B cell (primary cell): Measurements from ENCODE around the gene SGO1. TPM values are rescaled to one million over a fixed set of nuclear protein-coding genes. Genes with fewer than 3 reads are reported as not detected.

Experiments used
- ATAC-seq: fragments of 200-7000 bp; cut with Tn5 transposase; one replicate; pipeline ENCODE4 v1.10.0; 2021; ENCODE audit warnings: low read depth, mild to moderate bottlenecking, moderate number of reproducible peaks, moderate library complexity
- CTCF ChIA-PET: fragments of 350-600 bp; sonication (Branson Sonifier 250); formaldehyde crosslinking; loops from one replicate; lab custom pipeline; 2021; ENCODE audit warnings: antibody characterized with exemption, inconsistent platforms; lab: Charles Lee
- POLR2A ChIA-PET: fragments of 350-600 bp; sonication (Branson Sonifier 250); formaldehyde crosslinking; loops from one replicate; lab custom pipeline; 2021; ENCODE audit warnings: antibody characterized with exemption; lab: Charles Lee
- DNase-seq: peaks from one replicate; pipeline ENCODE4 v3.0.0; 2013
- H2AFZ ChIP-seq: 2 replicates; pipeline ENCODE4 v1.6.1; 2012; ENCODE audit warnings: mild to moderate bottlenecking, low read depth, low read length; ENCODE audit not compliant: insufficient read depth, poor library complexity, severe bottlenecking
- H3K27ac ChIP-seq, 2 donors: 1 replicate in 1 of 2; 2 replicates in 1 of 2; pipeline ENCODE4 v1.5.1; 2012 to 2013; ENCODE audit warnings: low read length in 2 of 2, mild to moderate bottlenecking in 2 of 2, moderate library complexity in 1 of 2
- H3K27me3 ChIP-seq, 4 experiments: fragments of 200-600 bp in 1 of 4; sonication (generic) in 1 of 4; replicated peaks in 1 of 4; 1 replicate in 2 of 4; 2 replicates in 2 of 4; pipeline versions ENCODE4 v1.6.1 to v1.7.0; 2013 to 2016; ENCODE audit warnings: low read length in 3 of 4, mild to moderate bottlenecking in 2 of 4, mixed read lengths in 1 of 4, moderate library complexity in 1 of 4; ENCODE audit not compliant: insufficient read depth in 4 of 4, control insufficient read depth in 3 of 4; ENCODE audit errors: control extremely low read depth in 1 of 4
- H3K36me3 ChIP-seq, 2 experiments: replicated peaks in 1 of 2; 1 replicate in 1 of 2; 2 replicates in 1 of 2; pipeline versions ENCODE4 v1.6.1 to v1.7.1; 2013; ENCODE audit warnings: low read length in 1 of 2; ENCODE audit not compliant: insufficient read depth in 2 of 2, control insufficient read depth in 1 of 2; ENCODE audit errors: control extremely low read depth in 1 of 2, extremely low read depth in 1 of 2
- H3K4me1 ChIP-seq, 2 donors: fragments of 200-600 bp in 1 of 2; sonication (generic) in 1 of 2; 1 replicate in 1 of 2; 2 replicates in 1 of 2; pipeline versions ENCODE4 v1.5.1 to v1.6.1; 2013 to 2017; ENCODE audit warnings: low read length in 2 of 2; ENCODE audit not compliant: control insufficient read depth in 2 of 2, insufficient read depth in 2 of 2
- H3K4me2 ChIP-seq: replicated peaks from 2 replicates; pipeline ENCODE3; 2012; ENCODE audit warnings: mild to moderate bottlenecking, low read depth, low read length; ENCODE audit not compliant: poor library complexity, severe bottlenecking
- H3K4me3 ChIP-seq, 5 experiments: fragments of 200-600 bp in 1 of 5; sonication (generic) in 1 of 5; 1 replicate in 3 of 5; 2 replicates in 2 of 5; pipeline versions ENCODE4 v1.5.1 to v1.7.0; 2011 to 2016; ENCODE audit warnings: low read length in 4 of 5, mild to moderate bottlenecking in 4 of 5, low read depth in 2 of 5, control low read depth in 1 of 5, moderate library complexity in 1 of 5; ENCODE audit not compliant: insufficient read depth in 1 of 5; ENCODE audit errors: control extremely low read depth in 1 of 5, extremely low read depth in 1 of 5
- H3K79me2 ChIP-seq: fragments of 200-600 bp; sonication (generic); one replicate; pipeline ENCODE4 v1.6.0; 2016; ENCODE audit warnings: low read length; ENCODE audit not compliant: control insufficient read depth, insufficient read depth
- H3K9ac ChIP-seq: fragments of 200-600 bp; sonication (generic); 2 replicates; pipeline ENCODE4 v1.6.1; 2017; ENCODE audit warnings: mild to moderate bottlenecking, low read length, moderate library complexity
- H3K9me3 ChIP-seq, 3 donors: one replicate each; pipeline versions ENCODE4 v1.6.1 to v1.7.1; 2013; ENCODE audit warnings: low read length in 2 of 3; ENCODE audit not compliant: control insufficient read depth in 2 of 3, insufficient read depth in 1 of 3; ENCODE audit errors: control extremely low read depth in 1 of 3
- H4K20me1 ChIP-seq: 2 replicates; pipeline ENCODE4 v1.6.0; 2012; ENCODE audit warnings: mild to moderate bottlenecking, low read length; ENCODE audit not compliant: insufficient read depth, control insufficient read depth, poor library complexity, severe bottlenecking
- H3K27ac Mint-ChIP-seq: one replicate; pipeline ENCODE4 v1.8.0; 2021; ENCODE audit warnings: mixed read lengths
- H3K27me3 Mint-ChIP-seq: one replicate; pipeline ENCODE4 v1.8.0; 2021; ENCODE audit warnings: mixed read lengths
- H3K4me1 Mint-ChIP-seq: one replicate; pipeline ENCODE4 v1.8.0; 2021; ENCODE audit warnings: mixed read lengths
- H3K4me3 Mint-ChIP-seq: one replicate; pipeline ENCODE4 v1.8.0; 2021; ENCODE audit warnings: mixed read lengths
- H3K9me3 Mint-ChIP-seq: one replicate; pipeline ENCODE4 v1.8.0; 2022; ENCODE audit warnings: mixed read lengths; ENCODE audit not compliant: insufficient read depth
- CTCF ChIP-seq: fragments of 200-600 bp; IDR thresholded peaks from one replicate; pipeline ENCODE4 v1.8.0; 2022; ENCODE audit warnings: antibody characterized with exemption, mild to moderate bottlenecking
- EZH2 ChIP-seq: IDR thresholded peaks from 2 replicates; pipeline ENCODE4 v1.6.1; 2012; ENCODE audit warnings: borderline replicate concordance, low read depth, mild to moderate bottlenecking, moderate library complexity, low read length; ENCODE audit not compliant: insufficient read depth, poor library complexity, severe bottlenecking
- WGBS: methylation state at CpG from one replicate; pipeline ENCODE4 v1.1.5; 2013; ENCODE audit warnings: missing lambda C conversion rate; ENCODE audit not compliant: insufficient coverage; 5-methylcytosine and 5-hydroxymethylcytosine counted together
- intact Hi-C: fragments of 100-400 bp; cut with micrococcal nuclease; formaldehyde crosslinking; loops from one replicate; pipeline ENCODE4 v1.10.0; 2022
- polyA plus RNA-seq: library from polyadenylated mRNA; depleted of rRNA; stranded (reverse); fragments of >200 nt; gene quantifications from 2 replicates; pipeline ENCODE4 v1.2.3, GENCODE V29; 2012
- total RNA-seq, 2 donors: library from RNA; stranded (reverse); fragments of 120-200 nt in 1 of 2; gene quantifications; 1 replicate in 1 of 2; 2 replicates in 1 of 2; pipeline versions ENCODE4 v1.2.3 to v1.2.4, GENCODE V29; 2013 to 2022

Gene SGO1
- total and polyA plus RNA-seq, 2 donors (not counting 1 experiment from before 2014, with no cell fraction given): 1.4 to 6.7 TPM

- no peaks in the 10 kb centered on the region for H3K9me3 ChIP-seq
- no peaks in the 10 kb centered on the region for H3K27me3 ChIP-seq
- no peak overlapping the region for H3K4me2 ChIP-seq
- no peak overlapping the region for H3K4me3 ChIP-seq
- no peaks in the 10 kb centered on the region for H3K9me3 Mint-ChIP-seq
- no peak overlapping the region for H3K9ac ChIP-seq
- no peak for ATAC-seq
- ChIA-PET POLR2A (interaction anchor here (0.7 kb wide), 1 partner anchor 23 kb away, joined by 8 read pairs; no protein-coding TSS in a partner anchor), CTCF (no interaction called here)
- 100% methylated on average over 1 of the region's 4 CpGs for WGBS
- peaks cover 4% of the 10 kb centered on the region for H3K4me1 Mint-ChIP-seq
- no peak for TF ChIP-seq CTCF
- no peak for TF ChIP-seq EZH2
- peaks cover 3 to 4% of the 10 kb centered on the region in 2 donors for H3K4me1 ChIP-seq
- H4K20me1 ChIP-seq: no peaks in the 10 kb centered on the region
- no peak overlapping the region for H3K27ac Mint-ChIP-seq
- no peaks in the 10 kb centered on the region for H3K79me2 ChIP-seq
- peaks cover 0 to 26% of the 10 kb centered on the region in 2 experiments for H3K36me3 ChIP-seq
- H3K27me3 Mint-ChIP-seq: no peaks in the 10 kb centered on the region
- no peak overlapping the region for H2AFZ ChIP-seq
- DNase-seq: no peak
- no peak overlapping the region for H3K4me3 Mint-ChIP-seq
- intact Hi-C loops: no loop called here
- peak overlapping the region in 1 of 2 donors; percentile 13 for H3K27ac ChIP-seq
Measured at GRCh38 chr3:20154928-20155327, 31.1 kb downstream of the SGO1 start.

GRCh38 chr3:20154078-20154477, 31.9 kb downstream of the SGO1 start:
- peaks cover 0 to 28% of the 10 kb centered on the region in 2 experiments for H3K36me3 ChIP-seq
- ATAC-seq (no peak), DNase-seq (no peak)
- no peak overlapping the region for H3K4me3 Mint-ChIP-seq
- H4K20me1 ChIP-seq: no peaks in the 10 kb centered on the region
- no peaks in the 10 kb centered on the region for H3K4me1 ChIP-seq
- no peak overlapping the region for H3K27ac ChIP-seq
- H2AFZ ChIP-seq: no peak overlapping the region
- H3K27me3 ChIP-seq: no peaks in the 10 kb centered on the region
- no peaks in the 10 kb centered on the region for H3K4me1 Mint-ChIP-seq
- POLR2A ChIA-PET: no interaction called here
- CTCF ChIA-PET: interaction anchor here (0.6 kb wide), 1 partner anchor 870 kb away, joined by 3 read pairs; no protein-coding TSS in a partner anchor
- no peaks in the 10 kb centered on the region for H3K27me3 Mint-ChIP-seq
- no CpG with 5 or more reads among the region's 1 CpG for WGBS
- TF ChIP-seq EZH2 (no peak), CTCF (no peak)
- H3K27ac Mint-ChIP-seq: no peak overlapping the region
- no peaks in the 10 kb centered on the region for H3K9me3 ChIP-seq
- H3K79me2 ChIP-seq: no peaks in the 10 kb centered on the region
- H3K4me3 ChIP-seq: no peak overlapping the region
- H3K9ac ChIP-seq: no peak overlapping the region
- H3K4me2 ChIP-seq: no peak overlapping the region
- intact Hi-C loops: no loop called here
- H3K9me3 Mint-ChIP-seq: no peaks in the 10 kb centered on the region
